Measurements from ENCODE around the gene METTL9.
A peak's percentile ranks its signal among the peaks of the same experiment; 100 is the strongest.

METTL9 gene

GRCh38 chr16:21589551-21589950 is 9.8 kb upstream of the METTL9 start:
- TF ChIP-seq, protein P1, sequence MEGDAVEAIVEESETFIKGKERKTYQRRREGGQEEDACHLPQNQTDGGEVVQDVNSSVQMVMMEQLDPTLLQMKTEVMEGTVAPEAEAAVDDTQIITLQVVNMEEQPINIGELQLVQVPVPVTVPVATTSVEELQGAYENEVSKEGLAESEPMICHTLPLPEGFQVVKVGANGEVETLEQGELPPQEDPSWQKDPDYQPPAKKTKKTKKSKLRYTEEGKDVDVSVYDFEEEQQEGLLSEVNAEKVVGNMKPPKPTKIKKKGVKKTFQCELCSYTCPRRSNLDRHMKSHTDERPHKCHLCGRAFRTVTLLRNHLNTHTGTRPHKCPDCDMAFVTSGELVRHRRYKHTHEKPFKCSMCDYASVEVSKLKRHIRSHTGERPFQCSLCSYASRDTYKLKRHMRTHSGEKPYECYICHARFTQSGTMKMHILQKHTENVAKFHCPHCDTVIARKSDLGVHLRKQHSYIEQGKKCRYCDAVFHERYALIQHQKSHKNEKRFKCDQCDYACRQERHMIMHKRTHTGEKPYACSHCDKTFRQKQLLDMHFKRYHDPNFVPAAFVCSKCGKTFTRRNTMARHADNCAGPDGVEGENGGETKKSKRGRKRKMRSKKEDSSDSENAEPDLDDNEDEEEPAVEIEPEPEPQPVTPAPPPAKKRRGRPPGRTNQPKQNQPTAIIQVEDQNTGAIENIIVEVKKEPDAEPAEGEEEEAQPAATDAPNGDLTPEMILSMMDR (IDR thresholded peaks at IDR 0.05; ENCODE audit: low read depth, low read length) = no peak
- H3K4me3 ChIP-seq (replicated peaks in 1 of 2; ENCODE audit: low read depth in 2 of 2, low read length in 2 of 2) = no peak overlapping the region

DNA sequence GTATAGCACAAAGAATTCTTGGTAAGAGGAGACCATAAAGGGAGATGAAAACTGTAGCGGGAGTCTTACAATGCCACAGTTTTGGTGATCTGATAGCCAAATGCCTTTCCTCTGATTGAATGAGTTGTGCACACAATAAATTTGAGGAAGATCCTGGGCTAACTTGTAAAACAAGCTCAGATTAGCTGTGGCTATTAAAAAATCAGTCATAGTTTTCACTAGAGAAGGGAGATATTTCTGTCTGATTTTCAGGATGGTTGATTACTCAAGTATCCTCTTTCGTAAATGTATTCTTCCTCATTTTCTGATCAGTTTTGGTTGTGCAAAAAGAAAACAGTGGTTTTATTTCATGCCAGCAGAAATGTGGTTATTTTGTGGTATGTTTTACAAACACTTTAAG is 9.1 kb upstream of the METTL9 start:
- peak in 1 of 2 donors; percentile 25 for DNase-seq (ENCODE audit: low read depth in 2 of 2)
- no peak overlapping the region for H3K4me3 ChIP-seq (replicated peaks in 1 of 2; ENCODE audit: low read depth in 2 of 2, low read length in 2 of 2)
- TF ChIP-seq, protein P1 (IDR thresholded peaks at IDR 0.05; ENCODE audit: low read depth, low read length) = no peak

More at GRCh38 chr16:21589551-21589950, 9.8 kb upstream of the METTL9 start:
- DNase-seq (ENCODE audit: low read depth in 2 of 2) = no peak

- DNase-seq (ENCODE audit: low read depth in 2 of 2) = peak; percentile 28 to 33
- H3K4me3 ChIP-seq (replicated peaks in 1 of 2; ENCODE audit: low read depth in 2 of 2, low read length in 2 of 2) = no peak overlapping the region
- TF ChIP-seq, protein P1 (IDR thresholded peaks at IDR 0.05; ENCODE audit: low read depth, low read length) = no peak
These were observed 8.6 kb upstream of the METTL9 start for GRCh38 chr16:21590796-21591195.

- TF ChIP-seq, protein P1 (IDR thresholded peaks at IDR 0.05; ENCODE audit: low read depth, low read length) = no peak
- no peak for DNase-seq (ENCODE audit: low read depth in 2 of 2)
- H3K4me3 ChIP-seq (replicated peaks in 1 of 2; ENCODE audit: low read depth in 2 of 2, low read length in 2 of 2) = no peak overlapping the region
These were observed 7.2 kb upstream of the METTL9 start for GRCh38 chr16:21592191-21592590.

- TF ChIP-seq, protein P1 (IDR thresholded peaks at IDR 0.05; ENCODE audit: low read depth, low read length) = no peak
- H3K4me3 ChIP-seq (replicated peaks in 1 of 2; ENCODE audit: low read depth in 2 of 2, low read length in 2 of 2) = no peak overlapping the region
- no peak for DNase-seq (ENCODE audit: low read depth in 2 of 2)
These were observed 5.7 kb upstream of the METTL9 start for GRCh38 chr16:21593530-21594289.

DNA sequence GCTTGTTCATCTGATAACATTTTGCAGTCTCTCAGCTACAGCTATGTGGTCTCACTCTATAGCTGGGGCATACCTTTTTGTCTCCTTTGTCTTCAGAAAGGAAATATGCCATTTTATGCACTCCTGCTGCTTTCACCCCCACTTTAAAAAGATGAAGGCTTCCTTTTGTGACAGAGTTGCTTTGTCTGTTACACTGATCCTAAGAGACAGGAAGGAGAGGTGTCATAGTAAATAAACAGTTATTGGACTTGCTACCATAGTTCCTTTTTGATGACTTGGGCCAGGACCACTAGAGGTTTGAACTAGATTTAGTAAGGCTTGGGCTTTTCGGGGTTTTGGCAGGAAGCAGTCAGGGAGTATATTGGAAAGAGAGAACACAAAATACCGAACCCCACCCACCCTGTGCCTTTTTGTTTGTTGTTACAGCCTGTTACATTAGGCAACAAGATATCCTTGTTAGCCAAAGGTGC is 1.8 kb upstream of the METTL9 start:
- no peak overlapping the region for H3K4me3 ChIP-seq (replicated peaks in 1 of 2; ENCODE audit: low read depth in 2 of 2, low read length in 2 of 2)
- TF ChIP-seq, protein P1 (IDR thresholded peaks at IDR 0.05; ENCODE audit: low read depth, low read length) = no peak
- no peak for DNase-seq (ENCODE audit: low read depth in 2 of 2)
